Transverse colon (tissue), 4 donors: Measurements from ENCODE around the gene TFPI2.

Experiments used
- EP300 ChIP-seq: sonication (generic); formaldehyde crosslinking; IDR thresholded peaks from one replicate; pipeline ENCODE4 v1.6.1; 2017; ENCODE audit warnings: antibody characterized with exemption, low read depth
- POLR2A ChIP-seq: fragments of 450-650 bp; IDR thresholded peaks from one replicate; pipeline ENCODE4 v1.6.1; 2016; ENCODE audit warnings: antibody characterized with exemption, mild to moderate bottlenecking, moderate library complexity
- POLR2AphosphoS5 ChIP-seq, 3 donors: sonication (generic); formaldehyde crosslinking; IDR thresholded peaks; one replicate each; pipeline ENCODE4 v1.6.1; 2016; ENCODE audit warnings: antibody characterized with exemption in 3 of 3
- TF ChIP-seq, protein P1 (sequence below), 5 experiments: fragments of 200-600 bp in 3 of 5; fragments of 450-650 bp in 2 of 5; sonication (generic) in 3 of 5; IDR thresholded peaks; 1 replicate in 2 of 5; 2 replicates in 3 of 5; pipeline ENCODE4 v1.5.1; 2016 to 2017; ENCODE audit warnings: antibody characterized with exemption in 5 of 5, inconsistent platforms in 3 of 5, mild to moderate bottlenecking in 2 of 5, moderate library complexity in 1 of 5

DNA sequence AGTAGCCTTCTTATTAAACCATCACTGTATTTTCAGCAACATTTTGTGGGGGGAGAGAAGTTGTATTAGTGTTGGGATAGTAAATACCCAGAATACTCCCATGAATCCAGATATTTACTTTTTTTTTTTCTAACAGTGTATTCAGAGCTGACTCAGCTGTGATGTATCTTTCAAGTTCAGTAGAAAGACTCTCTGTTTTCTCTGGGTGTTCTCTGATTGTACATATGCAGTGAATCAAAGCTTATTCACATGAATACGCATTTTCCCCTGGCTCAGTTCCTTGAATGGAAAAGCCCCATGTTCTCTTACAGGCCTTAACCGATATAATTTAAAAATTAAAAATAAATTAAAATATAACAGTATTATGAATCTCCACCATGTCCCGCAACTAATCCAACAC is 1.3 kb downstream of the TFPI2 start:
- TF ChIP-seq, protein P1, sequence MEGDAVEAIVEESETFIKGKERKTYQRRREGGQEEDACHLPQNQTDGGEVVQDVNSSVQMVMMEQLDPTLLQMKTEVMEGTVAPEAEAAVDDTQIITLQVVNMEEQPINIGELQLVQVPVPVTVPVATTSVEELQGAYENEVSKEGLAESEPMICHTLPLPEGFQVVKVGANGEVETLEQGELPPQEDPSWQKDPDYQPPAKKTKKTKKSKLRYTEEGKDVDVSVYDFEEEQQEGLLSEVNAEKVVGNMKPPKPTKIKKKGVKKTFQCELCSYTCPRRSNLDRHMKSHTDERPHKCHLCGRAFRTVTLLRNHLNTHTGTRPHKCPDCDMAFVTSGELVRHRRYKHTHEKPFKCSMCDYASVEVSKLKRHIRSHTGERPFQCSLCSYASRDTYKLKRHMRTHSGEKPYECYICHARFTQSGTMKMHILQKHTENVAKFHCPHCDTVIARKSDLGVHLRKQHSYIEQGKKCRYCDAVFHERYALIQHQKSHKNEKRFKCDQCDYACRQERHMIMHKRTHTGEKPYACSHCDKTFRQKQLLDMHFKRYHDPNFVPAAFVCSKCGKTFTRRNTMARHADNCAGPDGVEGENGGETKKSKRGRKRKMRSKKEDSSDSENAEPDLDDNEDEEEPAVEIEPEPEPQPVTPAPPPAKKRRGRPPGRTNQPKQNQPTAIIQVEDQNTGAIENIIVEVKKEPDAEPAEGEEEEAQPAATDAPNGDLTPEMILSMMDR (IDR thresholded peaks at IDR 0.05), result no peak
- TF ChIP-seq POLR2AphosphoS5 (IDR thresholded peaks at IDR 0.05) (no peak), POLR2A (no peak), EP300 (no peak)
